H9 (cell line): ENCODE measurements around the gene CELF5. TPM values are rescaled to one million over a fixed set of nuclear protein-coding genes. Genes with fewer than 3 reads are reported as not detected.

Experiments
- DNase-seq: peaks from one replicate; pipeline ENCODE4 v3.0.0-alpha.2; 2017
- H2AFZ ChIP-seq: one replicate; pipeline ENCODE4 v1.6.1; 2013; ENCODE audit warnings: mild to moderate bottlenecking, low read length, control low read depth, moderate library complexity
- H2AK5ac ChIP-seq: 2 replicates; pipeline ENCODE4 v1.6.1; 2013; ENCODE audit warnings: low read length, control low read depth, mixed read lengths; ENCODE audit not compliant: insufficient read length
- H2BK120ac ChIP-seq: one replicate; pipeline ENCODE4 v1.6.1; 2013; ENCODE audit warnings: low read depth, mild to moderate bottlenecking, low read length, control low read depth, inconsistent platforms; ENCODE audit not compliant: poor library complexity, severe bottlenecking
- H2BK12ac ChIP-seq: 2 replicates; pipeline ENCODE4 v1.6.1; 2013; ENCODE audit warnings: low read length, control low read depth, mixed read lengths, low read depth; ENCODE audit not compliant: insufficient read length
- H2BK15ac ChIP-seq: 2 replicates; pipeline ENCODE4 v1.6.1; 2013; ENCODE audit warnings: low read depth, low read length, control low read depth
- H2BK20ac ChIP-seq: one replicate; pipeline ENCODE4 v1.6.1; 2013; ENCODE audit warnings: low read depth, mild to moderate bottlenecking, low read length, control low read depth, inconsistent platforms; ENCODE audit not compliant: poor library complexity, severe bottlenecking
- H2BK5ac ChIP-seq: 2 replicates; pipeline ENCODE4 v1.6.1; 2013; ENCODE audit warnings: low read length, control low read depth, mixed read lengths; ENCODE audit not compliant: insufficient read length
- H3K14ac ChIP-seq: 2 replicates; pipeline ENCODE4 v1.6.1; 2013; ENCODE audit warnings: low read length, control low read depth; ENCODE audit not compliant: insufficient read depth
- H3K18ac ChIP-seq: 2 replicates; pipeline ENCODE4 v1.6.1; 2013; ENCODE audit warnings: low read depth, mild to moderate bottlenecking, mixed read lengths, low read length, control low read depth; ENCODE audit not compliant: insufficient read length
- H3K23ac ChIP-seq: 2 replicates; pipeline ENCODE4 v1.6.1; 2013; ENCODE audit warnings: low read length, control low read depth, mixed read lengths, low read depth; ENCODE audit not compliant: insufficient read length
- H3K23me2 ChIP-seq: 2 replicates; pipeline ENCODE4 v1.6.1; 2013; ENCODE audit warnings: low read depth, mild to moderate bottlenecking, mixed read lengths, low read length, control low read depth; ENCODE audit not compliant: insufficient read length, poor library complexity, severe bottlenecking
- H3K27ac ChIP-seq: 2 replicates; pipeline ENCODE4 v1.5.1; 2013; ENCODE audit warnings: low read length, control low read depth, mixed read lengths, low read depth; ENCODE audit not compliant: insufficient read length
- H3K27me3 ChIP-seq: 2 replicates; pipeline ENCODE4 v1.6.1; 2013; ENCODE audit warnings: low read length, control low read depth, inconsistent platforms; ENCODE audit not compliant: insufficient read depth
- H3K4ac ChIP-seq: 2 replicates; pipeline ENCODE4 v1.6.1; 2013; ENCODE audit warnings: low read depth, mild to moderate bottlenecking, control low read depth, inconsistent platforms, low read length, moderate library complexity
- H3K4me1 ChIP-seq: 2 replicates; pipeline ENCODE4 v1.6.1; 2013; ENCODE audit warnings: low read length, control low read depth, inconsistent platforms; ENCODE audit not compliant: insufficient read depth
- H3K4me2 ChIP-seq: 2 replicates; pipeline ENCODE4 v1.6.1; 2013; ENCODE audit warnings: low read length, control low read depth, mixed read lengths; ENCODE audit not compliant: insufficient read length, insufficient read depth
- H3K56ac ChIP-seq: 2 replicates; pipeline ENCODE4 v1.6.1; 2013; ENCODE audit warnings: low read depth, mild to moderate bottlenecking, mixed read lengths, low read length, control low read depth; ENCODE audit not compliant: insufficient read length
- H3K79me1 ChIP-seq: 2 replicates; pipeline ENCODE4 v1.6.1; 2013; ENCODE audit warnings: low read depth, mild to moderate bottlenecking, moderate library complexity, low read length, control low read depth, inconsistent platforms; ENCODE audit not compliant: insufficient read depth, poor library complexity, severe bottlenecking
- H3K79me2 ChIP-seq: 2 replicates; pipeline ENCODE4 v1.6.1; 2013; ENCODE audit warnings: low read length, control low read depth, inconsistent platforms; ENCODE audit not compliant: insufficient read depth
- H3K9ac ChIP-seq: 2 replicates; pipeline ENCODE4 v1.6.1; 2013; ENCODE audit warnings: low read length, control low read depth, mixed read lengths; ENCODE audit not compliant: insufficient read length; ENCODE audit errors: extremely low read depth
- H3K9me3 ChIP-seq: one replicate; pipeline ENCODE4 v1.6.1; 2013; ENCODE audit warnings: low read depth, low read length, inconsistent platforms; ENCODE audit not compliant: control insufficient read depth
- H3T11ph ChIP-seq: one replicate; pipeline ENCODE4 v1.6.1; 2013; ENCODE audit warnings: mild to moderate bottlenecking, low read length, control low read depth, inconsistent platforms
- H4K20me1 ChIP-seq: one replicate; pipeline ENCODE4 v1.6.1; 2013; ENCODE audit not compliant: control insufficient read depth, insufficient read length, insufficient read depth
- H4K5ac ChIP-seq: 2 replicates; pipeline ENCODE4 v1.6.1; 2013; ENCODE audit warnings: low read depth, mild to moderate bottlenecking, mixed read lengths, low read length, control low read depth; ENCODE audit not compliant: insufficient read length
- H4K8ac ChIP-seq: replicated peaks from 2 replicates; pipeline ENCODE4 v1.6.1; 2013; ENCODE audit warnings: low read length, control low read depth, mixed read lengths, low read depth; ENCODE audit not compliant: insufficient read length
- H4K91ac ChIP-seq: 2 replicates; pipeline ENCODE4 v1.6.1; 2013; ENCODE audit warnings: low read depth, mild to moderate bottlenecking, moderate library complexity, mixed read lengths, low read length, control low read depth; ENCODE audit not compliant: insufficient read length
- H3K27ac Mint-ChIP-seq, 3 experiments: 2 replicates in 2 of 3; 3 replicates in 1 of 3; pipeline ENCODE4 v1.8.0; 2020 to 2021; ENCODE audit warnings: mixed read lengths in 3 of 3, mild to moderate bottlenecking in 1 of 3, moderate library complexity in 1 of 3
- H3K27me3 Mint-ChIP-seq: 2 replicates; pipeline ENCODE4 v1.8.0; 2021; ENCODE audit warnings: low read depth, mild to moderate bottlenecking, moderate library complexity, mixed read lengths
- H3K36me3 Mint-ChIP-seq, 3 experiments: 2 replicates in 2 of 3; 3 replicates in 1 of 3; pipeline ENCODE4 v1.8.0; 2020 to 2021; ENCODE audit warnings: low read depth in 3 of 3, mixed read lengths in 3 of 3; ENCODE audit not compliant: insufficient read depth in 1 of 3
- H3K4me1 Mint-ChIP-seq, 2 experiments: 2 replicates each; pipeline ENCODE4 v1.8.0; 2020; ENCODE audit warnings: mixed read lengths in 2 of 2
- H3K4me3 Mint-ChIP-seq, 2 experiments: 2 replicates in 1 of 2; 3 replicates in 1 of 2; pipeline ENCODE4 v1.8.0; 2020 to 2021; ENCODE audit warnings: mild to moderate bottlenecking in 2 of 2, mixed read lengths in 2 of 2, moderate library complexity in 1 of 2
- H3K9me3 Mint-ChIP-seq, 2 experiments: 2 replicates in 1 of 2; 3 replicates in 1 of 2; pipeline ENCODE4 v1.8.0; 2020; ENCODE audit warnings: mild to moderate bottlenecking in 2 of 2, mixed read lengths in 2 of 2, moderate library complexity in 1 of 2
- WGBS: extraction: QIAGEN DNeasy Blood & Tissue Kit; methylation state at CpG from one replicate; pipeline ENCODE4 v1.1.7; 2013; ENCODE audit warnings: missing lambda C conversion rate, low lambda C conversion rate, mixed read lengths; ENCODE audit not compliant: insufficient read length; ENCODE audit errors: extremely low coverage; 5-methylcytosine and 5-hydroxymethylcytosine counted together
- total RNA-seq: library from RNA; stranded (reverse); gene quantifications from 2 replicates; pipeline ENCODE4 v1.2.1, GENCODE V29; 2021
- TF ChIP-seq, protein P1 (sequence below): fragments of 200-600 bp; sonication (generic); conservative IDR thresholded peaks from 3 replicates; pipeline ENCODE4 v1.8.0; 2021; ENCODE audit warnings: antibody characterized with exemption, mild to moderate bottlenecking

Gene CELF5
- total RNA-seq, 1 experiment from 2014 or later, result 4.8 TPM

DNA sequence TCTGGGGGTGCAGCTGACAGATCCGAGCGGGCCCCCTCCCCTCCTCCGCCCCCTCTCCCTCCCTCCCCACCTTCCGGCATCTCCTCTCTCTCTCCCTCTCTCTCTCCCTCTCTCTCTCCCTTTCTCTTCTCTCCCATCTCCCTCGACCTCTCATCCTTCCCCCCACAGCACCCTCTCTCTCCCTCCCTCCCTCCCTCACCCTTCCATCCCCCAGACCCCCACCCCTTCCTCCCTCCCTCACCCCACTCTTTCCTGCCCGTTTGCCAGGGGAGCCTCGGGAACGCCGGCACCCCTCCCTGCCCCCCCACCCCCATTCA lies 666 bp downstream of the CELF5 start:
- no peak overlapping the region for H4K8ac ChIP-seq
- H4K91ac ChIP-seq, result no peak overlapping the region
- H3K27ac ChIP-seq, result no peak overlapping the region
- no peak overlapping the region for H2BK120ac ChIP-seq
- no peaks in the 10 kb centered on the region for H3K9me3 ChIP-seq
- H3T11ph ChIP-seq, result no peak overlapping the region
- no peaks in the 10 kb centered on the region for H3K79me1 ChIP-seq
- H3K4me1 ChIP-seq, result no peaks in the 10 kb centered on the region
- H3K27me3 ChIP-seq, result no peaks in the 10 kb centered on the region
- Mint-ChIP-seq H3K4me3 (peak overlapping the region; percentile 41 to 82), H3K27ac (no peak overlapping the region), H3K4me1 (peaks cover 6 to 28% of the 10 kb centered on the region in 2 experiments; a peak in 3 of 4 replicates), H3K27me3 (peaks cover 31% of the 10 kb centered on the region), H3K9me3 (no peaks in the 10 kb centered on the region), H3K36me3 (peaks cover 0 to 3% (median 0%) of the 10 kb centered on the region in 3 experiments; a peak in 4 of 7 replicates)
- peak overlapping the region; percentile 56 for H3K4me2 ChIP-seq
- no peaks in the 10 kb centered on the region for H4K20me1 ChIP-seq
- no peak overlapping the region for H2AFZ ChIP-seq
- no peak overlapping the region for H2BK15ac ChIP-seq
- no peak overlapping the region for H3K14ac ChIP-seq
- no peak overlapping the region for H3K56ac ChIP-seq
- H2BK12ac ChIP-seq, result no peak overlapping the region
- no peak overlapping the region for H2AK5ac ChIP-seq
- H3K18ac ChIP-seq, result no peak overlapping the region
- peaks cover 6% of the 10 kb centered on the region for H3K23me2 ChIP-seq
- TF ChIP-seq, protein P1, sequence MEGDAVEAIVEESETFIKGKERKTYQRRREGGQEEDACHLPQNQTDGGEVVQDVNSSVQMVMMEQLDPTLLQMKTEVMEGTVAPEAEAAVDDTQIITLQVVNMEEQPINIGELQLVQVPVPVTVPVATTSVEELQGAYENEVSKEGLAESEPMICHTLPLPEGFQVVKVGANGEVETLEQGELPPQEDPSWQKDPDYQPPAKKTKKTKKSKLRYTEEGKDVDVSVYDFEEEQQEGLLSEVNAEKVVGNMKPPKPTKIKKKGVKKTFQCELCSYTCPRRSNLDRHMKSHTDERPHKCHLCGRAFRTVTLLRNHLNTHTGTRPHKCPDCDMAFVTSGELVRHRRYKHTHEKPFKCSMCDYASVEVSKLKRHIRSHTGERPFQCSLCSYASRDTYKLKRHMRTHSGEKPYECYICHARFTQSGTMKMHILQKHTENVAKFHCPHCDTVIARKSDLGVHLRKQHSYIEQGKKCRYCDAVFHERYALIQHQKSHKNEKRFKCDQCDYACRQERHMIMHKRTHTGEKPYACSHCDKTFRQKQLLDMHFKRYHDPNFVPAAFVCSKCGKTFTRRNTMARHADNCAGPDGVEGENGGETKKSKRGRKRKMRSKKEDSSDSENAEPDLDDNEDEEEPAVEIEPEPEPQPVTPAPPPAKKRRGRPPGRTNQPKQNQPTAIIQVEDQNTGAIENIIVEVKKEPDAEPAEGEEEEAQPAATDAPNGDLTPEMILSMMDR, result no peak
- WGBS, result no CpG with 5 or more reads among the region's 9 CpGs
- no peak overlapping the region for H2BK20ac ChIP-seq
- no peak overlapping the region for H3K23ac ChIP-seq
- H4K5ac ChIP-seq, result no peak overlapping the region
- H3K4ac ChIP-seq, result no peak overlapping the region
- no peak overlapping the region for H3K9ac ChIP-seq
- no peaks in the 10 kb centered on the region for H3K79me2 ChIP-seq
- DNase-seq, result no peak
- no peak overlapping the region for H2BK5ac ChIP-seq
